SU-DHL-6 (cell line): Measurements from ENCODE around the gene TENM4.

Experiments
- CTCF ChIP-seq: fragments of 200-600 bp; sonication (generic); IDR thresholded peaks from one replicate; pipeline ENCODE4 v1.5.1; 2017; ENCODE audit warnings: antibody characterized with exemption, mild to moderate bottlenecking, low read length, moderate library complexity; ENCODE audit not compliant: insufficient read depth, poor library complexity, severe bottlenecking
- EZH2phosphoT487 ChIP-seq: fragments of 200-600 bp; sonication (generic), shearing (Covaris generic); conservative IDR thresholded peaks from 2 replicates; pipeline ENCODE4 v1.6.1; 2018; ENCODE audit warnings: mild to moderate bottlenecking, antibody characterized with exemption, low read length, moderate library complexity, mixed read lengths

- no peak for TF ChIP-seq CTCF
- TF ChIP-seq EZH2phosphoT487: no peak
Observed at GRCh38 chr11:79229047-79229446, 211.8 kb downstream of the TENM4 start.
